ENCODE measurements around the gene PYDC2. TPM values are rescaled to one million over a fixed set of nuclear protein-coding genes. Genes with fewer than 3 reads are reported as not detected.

PYDC2 gene
- total and polyA plus RNA-seq, 2 donors (not counting 1 experiment from before 2014, with no cell fraction given), result not detected

GRCh38 chr3:191414732-191415131 lies 46.2 kb upstream of the PYDC2 start:
- TF ChIP-seq CTCF (conservative IDR thresholded peaks at IDR 0.05 in 1 of 2, IDR thresholded peaks at IDR 0.05 in 1 of 2; ENCODE audit: low read depth in 1 of 2, low read length in 2 of 2), result no peak
- no peak for TF ChIP-seq EZH2 (IDR thresholded peaks at IDR 0.05; ENCODE audit: low read length, missing control alignments)
- Histone ChIP-seq H3K4me1 (ENCODE audit: control insufficient read depth, extremely low read depth, insufficient read depth, low read length) (peaks cover 3% of the 10 kb centered on the region), H4K20me1 (ENCODE audit: control insufficient read depth, extremely low read depth, insufficient read depth, low read length) (no peaks in the 10 kb centered on the region), H2AFZ (ENCODE audit: low read length) (no peak overlapping the region), H3K4me3 (replicated peaks in 1 of 4; ENCODE audit: control extremely low read depth in 1 of 4, insufficient read depth in 1 of 4, low read depth in 3 of 4, low read length in 4 of 4) (no peak overlapping the region), H3K27ac (ENCODE audit: insufficient read depth, low read length) (no peak overlapping the region), H3K9ac (ENCODE audit: insufficient read depth, low read length) (no peak overlapping the region), H3K9me3 (ENCODE audit: control insufficient read depth, insufficient read depth, low read depth, low read length) (no peaks in the 10 kb centered on the region), H3K36me3 (ENCODE audit: control insufficient read depth, insufficient read depth, low read length) (no peaks in the 10 kb centered on the region), H3K79me2 (ENCODE audit: control insufficient read depth, insufficient read depth, low read length) (no peaks in the 10 kb centered on the region), H3K4me2 (ENCODE audit: extremely low read depth, insufficient read depth, low read length) (no peak overlapping the region), H3K27me3 (ENCODE audit: control insufficient read depth, insufficient read depth, low read length) (no peaks in the 10 kb centered on the region)
- DNase-seq (ENCODE audit: low read depth in 2 of 2), result no peak

- no peak overlapping the region for H3K4me3 ChIP-seq (replicated peaks in 1 of 4; ENCODE audit: control extremely low read depth in 1 of 4, insufficient read depth in 1 of 4, low read depth in 3 of 4, low read length in 4 of 4)
- H3K27ac ChIP-seq (ENCODE audit: insufficient read depth, low read length), result no peak overlapping the region
- H3K4me1 ChIP-seq (ENCODE audit: control insufficient read depth, extremely low read depth, insufficient read depth, low read length), result peaks cover 3% of the 10 kb centered on the region
- H2AFZ ChIP-seq (ENCODE audit: low read length), result no peak overlapping the region
- no peaks in the 10 kb centered on the region for H3K27me3 ChIP-seq (ENCODE audit: control insufficient read depth, insufficient read depth, low read length)
- DNase-seq (ENCODE audit: low read depth in 2 of 2), result no peak
- H3K4me2 ChIP-seq (ENCODE audit: extremely low read depth, insufficient read depth, low read length), result no peak overlapping the region
- no peaks in the 10 kb centered on the region for H3K36me3 ChIP-seq (ENCODE audit: control insufficient read depth, insufficient read depth, low read length)
- H3K79me2 ChIP-seq (ENCODE audit: control insufficient read depth, insufficient read depth, low read length), result no peaks in the 10 kb centered on the region
- H3K9me3 ChIP-seq (ENCODE audit: control insufficient read depth, insufficient read depth, low read depth, low read length), result no peaks in the 10 kb centered on the region
- no peak for TF ChIP-seq CTCF (conservative IDR thresholded peaks at IDR 0.05 in 1 of 2, IDR thresholded peaks at IDR 0.05 in 1 of 2; ENCODE audit: low read depth in 1 of 2, low read length in 2 of 2)
- no peak for TF ChIP-seq EZH2 (IDR thresholded peaks at IDR 0.05; ENCODE audit: low read length, missing control alignments)
- no peaks in the 10 kb centered on the region for H4K20me1 ChIP-seq (ENCODE audit: control insufficient read depth, extremely low read depth, insufficient read depth, low read length)
- no peak overlapping the region for H3K9ac ChIP-seq (ENCODE audit: insufficient read depth, low read length)
Measured at GRCh38 chr3:191415566-191415965, 45.4 kb upstream of the PYDC2 start.

DNA sequence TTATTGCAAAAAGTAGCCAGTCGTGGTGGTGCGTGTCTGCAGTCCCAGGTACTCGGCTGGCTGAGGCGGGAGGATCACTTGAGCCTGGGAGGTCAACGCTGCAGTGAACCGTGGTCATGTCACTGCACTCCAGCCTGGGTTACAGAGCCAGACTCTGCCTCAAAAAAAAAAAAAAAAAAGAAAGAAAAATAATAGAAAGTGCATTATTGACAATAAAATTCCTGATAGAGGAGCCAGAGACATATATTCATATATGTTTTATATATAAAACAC lies 43.6 kb upstream of the PYDC2 start:
- no peak for DNase-seq (ENCODE audit: low read depth in 2 of 2)
- Histone ChIP-seq H3K4me2 (ENCODE audit: extremely low read depth, insufficient read depth, low read length) (no peak overlapping the region), H3K9me3 (ENCODE audit: control insufficient read depth, insufficient read depth, low read depth, low read length) (no peaks in the 10 kb centered on the region), H3K79me2 (ENCODE audit: control insufficient read depth, insufficient read depth, low read length) (no peaks in the 10 kb centered on the region), H3K27me3 (ENCODE audit: control insufficient read depth, insufficient read depth, low read length) (no peaks in the 10 kb centered on the region), H3K9ac (ENCODE audit: insufficient read depth, low read length) (no peak overlapping the region), H3K4me3 (replicated peaks in 1 of 4; ENCODE audit: control extremely low read depth in 1 of 4, insufficient read depth in 1 of 4, low read depth in 3 of 4, low read length in 4 of 4) (no peak overlapping the region), H3K36me3 (ENCODE audit: control insufficient read depth, insufficient read depth, low read length) (no peaks in the 10 kb centered on the region), H3K4me1 (ENCODE audit: control insufficient read depth, extremely low read depth, insufficient read depth, low read length) (peaks cover 3% of the 10 kb centered on the region), H2AFZ (ENCODE audit: low read length) (no peak overlapping the region), H4K20me1 (ENCODE audit: control insufficient read depth, extremely low read depth, insufficient read depth, low read length) (no peaks in the 10 kb centered on the region), H3K27ac (ENCODE audit: insufficient read depth, low read length) (no peak overlapping the region)
- no peak for TF ChIP-seq CTCF (conservative IDR thresholded peaks at IDR 0.05 in 1 of 2, IDR thresholded peaks at IDR 0.05 in 1 of 2; ENCODE audit: low read depth in 1 of 2, low read length in 2 of 2)
